NCI-H524 (cell line): Measurements from ENCODE around the gene DCAF5.

ENCODE experiments used
- DNase-seq, 2 experiments: peaks; one replicate each; lab custom pipeline; 2025; lab: John Stamatoyannopoulos, UW

Gene DCAF5

DNA sequence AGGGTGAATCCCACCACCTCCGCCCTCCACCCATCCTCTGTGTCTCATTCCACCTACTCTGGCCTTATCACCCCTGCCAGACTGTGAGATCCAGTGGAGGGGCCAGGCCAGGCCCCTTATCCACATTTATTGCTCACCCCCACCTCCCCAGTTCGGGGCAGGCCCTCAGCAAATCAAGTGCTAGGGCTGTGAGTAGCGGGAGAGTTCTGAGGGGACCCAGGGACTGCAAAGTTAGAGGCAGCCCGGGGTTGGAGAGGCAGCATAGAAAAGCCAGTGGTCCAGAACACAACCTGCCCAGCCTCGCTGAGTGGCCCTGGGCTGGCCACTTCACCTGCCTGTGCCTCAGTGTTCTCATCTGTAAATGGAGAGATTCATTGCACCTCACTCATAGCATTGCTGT is 146.6 kb downstream of the DCAF5 start:
- no peak for DNase-seq

GRCh38 chr14:69005432-69006148 is 147.3 kb downstream of the DCAF5 start:
- no peak for DNase-seq

DNA sequence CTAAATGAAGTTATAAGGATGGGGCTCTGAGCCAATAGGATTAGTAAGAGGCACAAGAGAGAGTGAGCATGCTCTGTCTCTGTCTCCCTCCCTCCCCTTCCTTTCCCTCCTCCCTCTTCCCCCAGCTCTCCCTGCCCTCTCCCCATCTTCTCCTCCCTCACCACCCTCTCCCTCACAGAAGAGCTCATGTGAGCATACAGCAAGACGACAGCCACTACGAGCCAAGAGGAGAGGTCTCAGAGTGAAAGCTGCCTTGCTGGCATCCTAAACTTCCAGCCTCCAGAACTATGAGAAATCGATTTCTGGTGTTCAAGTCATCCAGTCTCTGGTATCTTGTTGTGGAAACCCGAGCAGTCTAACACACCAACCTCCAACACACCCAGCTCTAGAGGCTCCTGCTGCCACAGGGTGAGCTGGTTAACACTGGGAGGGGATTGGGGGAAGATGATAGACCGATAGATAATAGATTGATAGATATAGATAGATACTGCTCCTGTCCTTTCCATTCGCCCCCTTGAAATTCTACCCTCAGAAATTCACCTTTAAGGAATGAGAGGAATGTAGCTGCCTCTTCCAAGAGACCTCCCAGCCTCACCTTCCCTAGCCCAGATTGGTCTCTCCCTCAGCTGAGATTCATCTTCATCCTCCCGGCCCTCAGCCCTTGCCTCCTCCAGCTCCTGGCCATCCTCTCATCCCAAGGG is 148.0 kb downstream of the DCAF5 start:
- peak in 1 of 2 experiments; percentile 28 for DNase-seq

GRCh38 chr14:69003626-69004025 is 149.3 kb downstream of the DCAF5 start:
- no peak for DNase-seq

GRCh38 chr14:69002069-69002468 is 150.8 kb downstream of the DCAF5 start:
- DNase-seq: peak in 1 of 2 experiments; percentile 18

- no peak for DNase-seq
Measured at GRCh38 chr14:69001375-69001774, 151.5 kb downstream of the DCAF5 start.
